Inferior parietal cortex (tissue), 1 donor: ENCODE data around the gene SSRP1.
A peak's percentile ranks its signal among the peaks of the same experiment; 100 is the strongest.
"Not testable (repeated sequence)": the region's sequence is repeated elsewhere in the genome, so short reads cannot be mapped to it uniquely, and the experiment has no call there.

Experiments
- DNase-seq: peaks from one replicate; pipeline ENCODE4 v3.0.0-alpha.2; 2016; ENCODE audit errors: extremely low spot score

SSRP1 gene

DNA sequence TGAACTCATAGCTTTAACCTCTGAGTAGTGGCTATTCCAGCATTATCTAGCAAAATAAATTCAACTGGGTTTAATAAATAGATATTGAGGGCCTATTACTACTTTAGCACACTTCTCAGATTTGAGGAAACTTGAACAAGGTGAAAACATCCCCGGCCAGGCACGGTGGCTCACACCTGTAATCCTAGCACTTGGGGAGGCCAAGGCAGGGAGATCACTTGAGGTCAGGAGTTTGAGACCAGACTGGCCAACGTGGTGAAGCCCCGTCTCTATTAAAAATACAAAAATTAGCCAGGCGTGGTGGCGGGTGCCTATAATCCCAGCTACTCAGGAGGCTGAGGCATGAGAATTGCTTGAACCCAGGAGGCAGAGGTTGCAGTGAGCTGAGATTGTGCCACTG, 1.2 kb upstream of the SSRP1 start:
- DNase-seq: not testable (repeated sequence)

DNA sequence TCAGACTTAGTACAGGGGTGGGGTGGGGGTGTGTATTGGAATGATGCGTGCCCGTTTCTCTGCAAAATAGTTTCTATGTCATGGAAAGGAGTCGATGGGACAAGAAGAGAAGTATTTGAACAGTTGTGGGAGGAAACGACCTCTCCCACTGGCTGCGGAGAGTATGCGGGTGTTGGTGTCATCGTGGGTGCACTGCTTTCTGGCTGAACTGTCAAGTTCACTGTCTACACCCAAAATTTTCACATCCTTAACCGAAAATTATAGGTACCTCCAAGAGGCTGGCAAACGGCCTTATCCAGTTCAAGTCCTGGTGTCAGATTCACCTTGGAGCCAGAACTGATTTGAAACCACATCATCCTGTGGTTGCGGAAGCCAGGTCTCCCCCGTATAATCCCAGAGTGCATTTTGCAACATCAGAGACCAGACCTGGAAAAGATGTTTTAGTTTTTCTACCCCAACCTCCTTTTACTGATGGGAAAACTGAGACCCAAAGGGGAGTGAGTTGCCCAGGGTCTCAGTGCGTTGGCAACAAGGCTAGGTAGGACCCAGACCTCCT, 497 bp upstream of the SSRP1 start:
- DNase-seq: no peak

DNA sequence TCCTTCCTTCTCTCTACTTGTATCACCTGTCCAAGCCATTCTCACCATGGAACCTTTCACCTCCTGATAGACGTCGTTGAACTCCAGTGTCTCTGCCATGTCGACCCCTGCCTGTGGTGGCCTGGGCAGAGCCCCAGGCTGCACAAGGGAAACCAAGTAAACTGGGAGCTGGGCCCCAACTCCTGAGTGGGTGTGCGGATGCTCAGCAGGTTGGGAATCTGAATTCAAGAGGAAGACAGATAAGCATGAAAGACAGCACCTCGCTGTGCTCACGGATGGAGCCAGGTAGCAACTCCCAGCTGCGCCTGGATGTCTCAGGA, 709 bp downstream of the SSRP1 start:
- DNase-seq: no peak

DNA sequence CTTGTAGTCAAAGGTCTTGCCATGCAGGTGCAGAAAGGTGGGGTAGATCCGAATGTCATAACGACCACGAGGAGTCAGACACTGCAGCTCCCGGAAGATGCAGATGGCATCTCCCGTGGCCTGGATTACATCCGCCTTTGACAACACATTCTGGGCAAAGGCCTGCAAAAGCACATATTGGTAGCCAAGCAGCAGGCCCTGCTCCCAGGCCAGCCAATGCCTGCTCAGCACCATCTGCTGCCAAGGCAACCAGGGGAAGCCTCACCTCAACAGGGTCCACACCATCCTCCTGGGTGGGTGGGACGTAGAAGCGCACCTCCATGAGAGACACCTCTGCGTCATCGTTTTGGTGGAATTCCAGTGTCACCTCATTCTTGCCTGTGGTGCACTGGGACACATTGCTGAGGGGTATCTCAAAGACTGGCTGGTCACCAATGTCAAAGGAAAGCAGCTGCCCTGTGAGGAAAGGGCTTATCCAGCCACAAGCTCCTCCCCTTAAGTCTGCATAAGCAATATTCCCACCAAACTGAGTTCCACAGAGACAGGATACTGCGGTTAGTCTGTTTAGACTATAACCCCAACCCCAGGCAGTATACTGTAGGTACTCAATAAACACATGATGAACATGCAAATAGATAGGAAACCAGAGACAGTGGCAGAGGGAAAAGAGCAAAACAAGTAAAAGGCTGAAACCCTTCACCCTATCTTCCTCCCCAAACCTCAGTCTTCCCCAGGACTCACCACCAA, 2.8 kb downstream of the SSRP1 start:
- no peak for DNase-seq

DNA sequence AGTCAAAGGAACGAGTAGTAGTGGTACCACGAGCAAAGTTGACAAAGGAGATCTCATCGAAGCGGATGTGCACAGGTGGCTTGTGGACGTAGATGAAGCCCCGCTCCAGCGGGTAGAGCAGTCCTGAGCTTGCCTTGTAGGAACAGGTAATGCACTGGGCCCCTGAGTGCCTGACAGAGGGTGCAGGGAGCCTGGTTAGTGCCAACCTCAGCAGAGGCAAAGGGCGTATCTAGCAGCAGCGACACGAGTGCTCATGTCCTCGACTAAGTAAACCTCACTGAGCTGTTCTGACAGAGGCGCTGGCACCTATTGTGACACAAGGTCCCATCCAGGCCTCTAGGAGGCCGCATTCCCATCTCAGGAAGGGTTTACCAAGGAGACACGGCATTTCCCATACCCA, 4.0 kb downstream of the SSRP1 start:
- DNase-seq: no peak

DNA sequence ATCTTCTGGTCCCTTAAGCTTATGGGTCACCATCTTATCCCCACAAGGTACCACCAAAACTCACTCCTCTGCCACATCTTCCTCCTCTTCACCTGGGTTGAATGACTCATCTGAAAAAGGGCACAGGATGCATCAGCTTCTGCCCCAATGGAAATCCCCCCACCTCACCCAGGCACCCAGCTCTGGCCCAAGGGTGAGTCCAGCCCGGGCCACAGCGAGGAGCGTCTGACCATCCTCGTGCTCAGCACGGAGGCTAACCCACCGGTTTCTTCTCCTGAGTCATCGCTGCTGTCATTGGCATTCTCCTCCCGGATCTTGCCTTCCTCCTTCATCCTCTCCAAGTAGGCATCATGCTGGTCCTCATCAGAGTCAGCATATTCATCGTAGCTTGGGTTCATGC, 5.7 kb downstream of the SSRP1 start:
- DNase-seq: no peak

DNA sequence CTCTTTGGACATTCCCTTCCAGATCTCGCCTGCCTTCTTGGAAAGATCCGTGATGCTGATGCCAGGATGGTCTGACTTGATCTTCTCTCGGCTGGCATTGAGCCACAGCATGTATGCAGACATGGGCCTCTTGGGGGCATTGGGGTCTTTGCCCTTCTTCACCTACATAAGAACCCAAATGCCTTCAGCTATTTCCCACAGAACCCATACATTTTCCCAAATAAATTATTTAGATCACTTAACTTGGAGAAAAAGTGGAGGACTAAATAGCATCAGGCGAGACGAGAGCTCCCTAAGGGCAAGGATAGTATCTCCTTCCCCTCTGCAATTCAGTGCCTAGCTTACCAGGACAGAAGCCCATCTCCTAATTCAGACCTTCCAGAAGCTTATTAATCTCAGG, 8.0 kb downstream of the SSRP1 start:
- no peak for DNase-seq

DNA sequence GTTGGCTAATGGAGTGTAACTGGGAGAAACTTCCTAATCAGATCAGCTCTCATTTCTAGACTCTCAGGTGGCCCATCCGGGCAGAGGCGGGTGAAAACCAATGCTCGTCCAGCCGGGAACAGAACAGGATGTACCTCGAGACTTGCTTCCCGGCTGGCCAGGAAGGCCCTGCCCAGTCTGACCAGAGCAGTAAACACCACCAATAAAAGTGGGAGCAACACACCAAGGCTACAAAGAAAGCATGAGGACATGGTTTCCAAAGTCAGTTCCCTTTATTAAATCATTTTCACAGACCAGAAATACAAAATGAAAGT, 10.0 kb downstream of the SSRP1 start:
- no peak for DNase-seq

DNA sequence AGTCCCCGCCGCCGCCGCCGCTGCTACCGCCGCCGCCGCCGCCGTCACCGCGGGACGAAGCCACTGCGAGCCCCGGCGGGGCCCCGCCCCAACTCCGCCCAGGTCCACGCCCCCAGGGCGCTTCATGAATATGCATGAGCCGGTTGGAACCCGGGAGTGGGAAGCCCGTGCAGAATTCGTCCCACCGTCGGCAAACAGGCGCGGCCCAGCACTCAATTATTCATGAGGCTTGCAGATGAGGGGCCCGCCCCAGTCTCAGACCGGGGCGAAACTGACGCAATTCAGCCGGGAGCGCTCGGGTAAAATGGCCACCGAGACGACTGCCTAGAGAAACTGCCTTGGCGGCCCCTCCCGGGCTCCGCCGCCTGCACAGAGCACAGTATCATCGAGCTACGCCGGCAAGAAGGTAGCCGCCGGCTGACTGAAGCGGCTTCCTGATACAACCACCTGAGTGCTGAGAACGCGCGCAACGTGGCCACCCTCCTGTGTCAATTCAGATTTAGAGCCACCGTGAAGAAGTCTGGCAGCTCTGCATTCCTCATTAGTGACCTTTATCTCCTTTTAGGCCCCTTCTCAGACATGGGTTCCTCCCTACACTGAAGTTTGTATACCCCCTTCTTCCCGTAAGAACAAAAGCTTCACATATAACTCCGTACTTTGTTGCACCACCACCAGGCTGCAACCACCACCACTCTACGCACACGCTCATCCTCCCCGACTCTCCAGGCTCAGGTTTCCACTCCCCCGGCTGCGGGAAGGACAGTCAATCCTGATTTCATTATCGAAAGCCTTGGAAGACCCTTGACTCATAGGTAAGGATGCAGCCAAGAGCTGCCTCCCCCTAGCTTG, 10.6 kb downstream of the SSRP1 start, which contains the start of gene TNKS1BP1:
TNKS1BP1 (minus strand) TSS at position 67 of the 849 bp plus-strand sequence. CDS start 3,067 bp downstream, outside the sequence.
- peak; percentile 91 for DNase-seq

DNA sequence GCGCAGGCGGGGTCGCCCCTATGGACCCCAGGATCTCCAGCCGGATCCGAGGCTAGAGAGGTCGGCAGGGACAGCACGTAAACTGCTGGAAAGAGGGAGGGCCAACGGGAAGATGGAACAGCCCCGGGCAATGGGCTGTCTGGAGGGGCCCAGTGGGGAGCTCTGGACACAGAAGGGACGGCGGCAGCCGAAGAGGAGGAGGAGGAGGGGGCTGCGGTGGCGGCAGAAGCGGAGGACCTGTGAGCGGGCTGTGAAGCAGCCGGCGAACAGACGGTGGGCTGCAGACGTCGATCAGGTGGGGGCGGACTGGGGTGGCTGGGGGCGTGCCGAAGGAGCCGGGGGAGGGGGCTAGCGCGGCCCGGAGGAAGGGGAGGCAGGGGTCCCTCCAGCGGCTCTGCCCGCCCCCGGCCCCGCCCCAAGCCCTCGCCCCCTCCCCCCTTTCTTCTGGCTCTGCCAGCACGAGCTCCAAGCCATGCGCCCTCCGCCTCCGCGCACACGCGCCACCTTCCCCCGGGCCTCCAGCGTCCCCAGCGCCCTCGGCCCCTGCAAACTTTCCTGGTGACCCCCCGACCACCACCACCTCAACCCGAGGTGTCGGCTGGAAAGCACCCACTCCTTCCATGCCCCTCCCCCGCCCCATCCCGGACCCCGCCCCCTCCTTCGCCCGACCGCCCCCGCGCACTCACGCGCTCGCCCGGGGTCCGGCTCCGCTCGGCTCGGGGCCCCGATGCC, 11.4 kb downstream of the SSRP1 start:
- DNase-seq: no peak

DNA sequence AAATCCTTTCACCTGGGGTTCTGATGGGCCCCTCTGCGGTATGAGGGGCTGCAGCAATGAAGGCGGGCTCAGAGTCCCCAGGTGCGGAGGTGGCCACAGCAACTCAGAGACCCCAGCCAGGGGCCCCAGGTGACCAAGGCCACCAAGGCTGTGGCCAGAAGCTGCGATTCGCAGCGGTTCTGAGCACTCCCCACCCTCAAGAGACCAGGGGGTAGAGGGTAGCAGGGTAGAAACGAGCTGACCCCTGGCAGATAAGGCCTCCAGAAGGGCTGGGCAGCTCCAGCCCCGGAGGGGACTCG, 11.9 kb downstream of the SSRP1 start:
- no peak for DNase-seq

DNA sequence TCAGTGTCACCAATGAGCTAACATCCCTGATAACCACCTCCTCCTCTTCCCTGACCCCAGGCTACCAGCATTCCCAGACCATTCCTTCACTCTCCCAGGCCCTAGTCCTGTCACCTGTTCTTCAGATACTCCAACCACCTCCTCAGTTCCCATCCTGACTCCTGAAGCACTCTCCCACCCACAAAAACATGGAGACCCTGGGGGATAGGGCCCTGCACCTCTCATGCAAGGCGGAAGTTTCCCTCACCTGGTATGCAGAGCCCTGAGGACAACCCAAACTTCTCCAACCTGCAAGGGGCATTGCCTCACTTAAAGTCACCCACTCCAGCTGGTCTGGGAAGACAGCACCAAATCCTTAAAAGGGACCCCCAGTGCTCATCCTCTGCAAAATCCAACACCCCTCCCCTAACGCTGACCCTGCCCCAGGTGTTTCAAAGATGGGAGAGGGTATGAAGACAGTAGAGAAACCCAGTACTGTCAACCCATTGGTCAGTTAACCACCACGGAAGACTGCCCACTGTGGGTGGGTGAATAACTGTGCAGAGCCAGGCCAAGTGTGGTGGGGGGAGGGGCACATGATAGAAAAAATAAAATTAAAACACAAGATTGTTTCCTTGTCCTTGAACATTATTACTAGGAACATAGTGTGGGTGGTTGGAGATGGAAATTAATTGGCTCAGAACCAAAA, 12.4 kb downstream of the SSRP1 start:
- DNase-seq: no peak

DNA sequence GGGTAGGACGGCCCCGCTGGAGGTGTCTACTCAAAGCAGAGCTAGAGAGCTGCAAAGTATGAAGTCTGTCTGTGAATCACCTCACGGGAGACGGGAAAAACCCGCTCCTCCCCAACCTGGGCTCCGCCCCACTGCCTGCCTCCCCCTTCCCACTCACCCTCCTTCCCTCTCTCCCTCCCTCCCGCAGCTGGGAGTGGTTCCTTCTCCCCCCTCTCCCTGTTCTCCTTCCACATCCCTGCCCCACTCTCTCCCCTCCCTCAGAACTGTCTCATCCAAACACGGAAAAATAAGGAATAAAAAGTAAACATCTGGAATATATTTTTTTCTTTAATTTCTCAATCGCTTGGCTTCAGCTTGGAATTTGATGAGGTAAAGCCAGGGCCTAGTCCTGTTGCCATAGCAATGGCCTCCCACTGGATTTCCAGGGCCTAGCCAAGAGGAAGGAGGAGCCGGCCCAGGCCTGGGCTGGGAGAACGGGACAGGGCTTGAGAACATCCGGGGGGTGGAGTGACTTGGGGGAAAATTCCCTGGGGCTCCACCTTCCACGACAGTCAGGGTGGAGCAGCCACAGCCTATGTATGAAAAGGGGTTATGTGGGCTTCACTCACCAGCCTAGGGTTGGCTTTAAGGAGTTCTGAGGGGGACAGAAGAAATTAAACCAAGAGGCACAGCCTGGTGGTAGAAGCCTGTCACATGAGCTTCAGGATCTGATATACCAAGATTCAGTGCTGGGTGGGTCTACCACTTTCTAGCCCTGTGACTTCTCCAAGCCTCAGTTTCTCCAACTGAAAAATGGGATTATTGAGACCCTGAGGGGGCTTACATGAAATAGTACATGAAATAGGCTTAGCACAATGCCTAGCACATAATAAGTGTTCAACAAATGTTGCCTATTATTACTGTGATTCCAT, 13.2 kb downstream of the SSRP1 start:
- DNase-seq: no peak

DNA sequence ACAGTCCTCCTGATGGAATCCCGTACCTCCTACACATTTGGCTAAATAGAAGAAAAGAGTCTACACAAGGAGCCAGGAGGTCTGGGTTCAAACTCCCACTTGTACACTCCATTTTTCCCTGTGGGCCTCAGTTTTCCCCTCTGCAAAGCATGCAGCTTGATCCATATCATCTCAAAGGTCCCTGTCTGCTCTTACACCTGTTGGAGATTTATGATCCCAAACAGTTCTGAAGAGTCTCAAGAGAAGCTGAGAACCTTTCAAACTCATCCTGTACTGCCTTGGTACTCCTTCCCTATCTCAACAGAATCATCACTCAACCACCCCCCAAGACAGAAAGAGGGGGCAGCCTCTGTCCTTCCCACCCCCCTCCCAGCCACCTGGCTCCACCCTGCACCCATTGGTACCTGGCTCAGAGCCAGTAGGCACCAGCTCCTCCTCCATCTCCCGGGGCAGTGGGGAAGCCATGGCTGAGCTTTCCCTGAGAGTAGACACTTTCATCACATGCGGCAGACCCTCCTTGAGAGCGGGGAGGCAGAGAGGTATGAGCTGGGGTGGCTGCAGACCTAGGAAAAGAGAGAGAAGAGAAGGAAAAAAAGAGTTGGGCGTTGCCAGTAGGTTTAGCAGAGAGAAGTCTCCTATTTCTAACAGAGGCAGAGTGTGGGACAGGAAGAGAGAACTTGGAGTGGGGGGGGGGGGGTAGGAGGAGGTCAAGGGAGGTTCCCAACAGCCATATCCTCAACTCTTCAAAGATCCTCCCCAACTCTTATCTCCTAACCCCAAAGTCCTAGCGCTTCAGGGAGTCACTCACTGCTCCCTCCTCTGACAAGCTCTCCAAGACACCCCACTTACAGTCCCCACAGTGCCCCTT, 14.1 kb downstream of the SSRP1 start:
- DNase-seq: no peak

DNA sequence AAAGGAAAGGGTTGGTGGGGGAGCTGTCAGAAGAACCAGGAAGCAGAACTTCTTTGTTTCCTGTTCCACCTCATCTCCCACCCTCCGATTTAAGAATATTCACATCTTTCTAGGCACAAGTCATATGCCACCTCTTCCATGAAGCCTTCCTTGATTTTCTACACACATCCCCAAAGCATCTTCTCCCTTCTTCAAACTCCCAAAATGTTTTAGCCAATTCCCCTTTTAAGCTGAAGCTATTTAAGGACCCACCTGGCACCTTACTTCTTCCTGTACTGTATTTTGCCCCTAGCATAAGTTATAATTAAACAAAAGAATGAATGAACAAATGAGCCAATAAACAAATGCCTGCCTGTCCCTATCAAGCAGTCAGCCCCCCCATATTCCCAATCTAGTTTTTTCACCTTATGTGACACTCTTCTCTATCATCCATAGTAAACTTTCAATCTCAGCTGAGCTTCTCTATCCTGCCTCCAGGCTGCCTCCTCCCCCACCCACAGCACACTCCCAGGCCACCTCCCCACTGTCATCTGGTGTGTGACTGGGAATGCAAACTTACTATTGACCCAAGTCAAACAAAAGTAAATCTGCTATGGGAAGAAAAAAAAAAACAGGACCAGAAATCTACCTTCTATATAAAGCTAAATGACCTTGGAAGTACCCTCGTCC, 14.8 kb downstream of the SSRP1 start:
- DNase-seq: no peak

DNA sequence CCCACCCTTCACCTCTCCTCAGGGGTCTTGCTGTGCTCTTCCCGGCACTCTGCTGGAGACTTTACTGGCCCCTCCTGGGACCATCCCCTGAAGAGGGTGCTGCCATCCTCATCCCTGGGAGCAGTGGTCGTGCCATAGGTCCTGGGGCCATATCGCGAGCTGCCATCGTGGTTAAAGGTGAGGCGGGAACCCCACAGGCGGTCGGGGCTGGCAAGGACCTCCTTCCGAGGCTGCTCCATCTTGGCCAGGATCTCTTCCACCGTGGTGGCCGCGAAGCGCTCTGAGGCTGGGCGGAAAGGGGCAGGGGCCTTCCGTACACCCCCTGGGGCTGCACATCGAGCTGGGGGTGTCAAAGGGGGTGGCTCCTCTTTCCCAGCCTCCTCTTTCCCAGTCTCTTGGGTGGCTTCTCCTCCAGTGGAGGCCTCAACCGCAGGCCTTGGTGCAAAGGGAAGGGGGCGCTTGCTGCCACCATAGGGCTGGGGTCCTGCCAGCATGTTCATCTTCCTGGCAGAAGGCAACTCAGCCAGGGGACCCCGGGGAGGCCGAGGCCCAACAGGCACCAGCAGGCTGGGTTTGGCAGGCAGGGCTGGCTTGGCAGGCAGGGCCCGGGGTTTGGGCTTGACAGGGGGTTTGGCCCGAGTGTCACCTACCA, 15.5 kb downstream of the SSRP1 start:
- no peak for DNase-seq

DNA sequence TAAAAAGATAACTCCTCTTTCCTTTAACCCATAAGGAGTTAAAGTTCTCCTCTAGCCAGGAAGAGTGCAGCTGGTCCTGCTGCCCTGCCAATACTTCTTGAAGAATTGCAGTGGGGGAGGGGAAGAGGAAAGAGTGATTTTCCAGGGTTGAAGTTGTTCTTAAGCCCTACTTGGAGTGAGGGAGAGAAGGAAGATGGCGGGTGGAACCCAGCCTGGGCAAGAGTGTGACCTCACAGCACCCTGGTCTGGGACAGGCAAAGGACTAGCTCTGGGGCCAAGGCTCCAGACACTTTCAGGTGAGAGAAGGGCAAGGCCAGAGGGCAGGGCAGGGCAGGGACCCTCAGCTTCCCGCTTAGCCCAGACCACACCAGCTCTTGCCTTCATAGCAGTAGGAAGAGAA, 17.5 kb downstream of the SSRP1 start:
- DNase-seq: no peak

DNA sequence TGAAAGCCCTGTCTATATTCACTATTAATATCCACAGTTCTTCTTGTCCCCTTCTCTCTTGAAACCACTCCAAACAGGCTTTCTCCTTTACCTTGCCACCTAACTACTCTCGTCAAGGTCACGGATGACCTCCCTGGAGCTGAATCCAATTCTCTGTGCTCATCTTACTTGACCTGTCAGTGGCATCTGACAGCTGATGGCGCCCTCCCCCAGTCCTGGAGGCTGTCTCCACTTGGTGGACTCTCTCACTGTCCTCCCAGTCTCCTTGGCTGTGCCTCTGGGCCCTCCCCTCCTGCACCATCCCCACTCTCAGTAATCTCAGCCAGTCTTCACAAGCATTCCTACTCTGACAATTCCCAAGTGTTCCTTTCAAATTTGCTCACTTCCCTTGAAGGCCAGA, 19.7 kb downstream of the SSRP1 start:
- DNase-seq: no peak

DNA sequence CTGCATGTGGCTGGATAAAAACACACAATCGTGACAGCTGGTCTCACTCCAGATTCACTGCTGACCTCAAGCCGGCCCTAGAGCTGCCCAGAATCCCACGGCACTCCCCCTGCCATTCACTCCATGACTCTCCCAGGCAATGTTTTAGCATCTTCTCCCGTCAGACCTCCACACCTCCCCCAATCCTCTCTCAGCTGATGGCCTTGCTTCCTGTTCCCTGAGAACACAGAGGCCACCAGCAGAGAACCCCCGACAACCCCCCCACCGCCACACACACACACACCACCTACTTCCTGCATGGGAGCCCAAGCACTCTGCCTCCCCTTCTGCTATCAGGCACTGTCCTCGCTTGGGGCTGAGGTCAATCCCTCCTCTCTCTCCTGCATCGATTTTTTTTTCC, 20.2 kb downstream of the SSRP1 start:
- no peak for DNase-seq
